Sigmoid colon (tissue), 4 donors: ENCODE data around the gene SCAF4.

ENCODE experiments used
- CTCF ChIP-seq, 4 experiments: fragments of 450-650 bp in 3 of 4; fragments of 200-600 bp in 1 of 4; IDR thresholded peaks; one replicate each; pipeline ENCODE4 v1.5.1; 2016 to 2019; ENCODE audit warnings: antibody characterized with exemption in 4 of 4, mild to moderate bottlenecking in 3 of 4, moderate library complexity in 2 of 4
- EP300 ChIP-seq, 4 donors: sonication (generic); formaldehyde crosslinking; IDR thresholded peaks; one replicate each; pipeline ENCODE4 v1.6.1; 2017; ENCODE audit warnings: antibody characterized with exemption in 4 of 4
- POLR2A ChIP-seq, 2 donors: fragments of 450-650 bp; IDR thresholded peaks; one replicate each; pipeline ENCODE4 v1.6.1; 2016; ENCODE audit warnings: antibody characterized with exemption in 2 of 2, mild to moderate bottlenecking in 2 of 2, moderate library complexity in 2 of 2
- POLR2AphosphoS5 ChIP-seq, 4 donors: sonication (generic); formaldehyde crosslinking; IDR thresholded peaks; one replicate each; pipeline ENCODE4 v1.6.1; 2017; ENCODE audit warnings: antibody characterized with exemption in 4 of 4

- no peak for TF ChIP-seq CTCF (IDR thresholded peaks at IDR 0.05)
- no peak for TF ChIP-seq POLR2AphosphoS5 (IDR thresholded peaks at IDR 0.05)
- no peak for TF ChIP-seq POLR2A (IDR thresholded peaks at IDR 0.05)
- no peak for TF ChIP-seq EP300 (IDR thresholded peaks at IDR 0.05)
Observed at GRCh38 chr21:31666445-31667010, 65.4 kb downstream of the SCAF4 start.
